GM12874 (cell line): Measurements from ENCODE around the gene NLGN4X.

ENCODE experiments used
- TF ChIP-seq, protein P1 (sequence below): IDR thresholded peaks from 2 replicates; pipeline ENCODE4 v1.5.1; 2011; ENCODE audit warnings: low read depth, mild to moderate bottlenecking, control low read depth, low read length, moderate library complexity; ENCODE audit not compliant: insufficient read depth

NLGN4X gene

DNA sequence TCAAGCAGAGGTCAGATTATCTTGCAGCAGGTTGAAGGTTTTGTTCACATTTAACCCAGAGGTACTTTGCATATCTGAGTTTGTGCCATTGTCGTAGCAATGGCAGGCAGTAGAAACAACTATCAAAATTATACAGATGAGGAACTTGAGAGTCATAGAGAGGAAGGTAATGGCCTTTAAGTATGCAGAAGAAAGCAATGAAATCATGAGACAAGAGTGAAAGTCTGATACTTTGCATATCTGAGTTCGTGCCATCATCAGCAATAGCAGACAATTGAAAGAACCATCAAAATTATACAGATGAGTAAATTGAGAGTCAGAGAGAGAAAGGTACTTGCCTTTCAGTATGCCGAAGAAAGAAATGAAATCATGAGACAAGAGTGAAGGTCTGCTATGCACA lies 154.1 kb downstream of the NLGN4X start:
- TF ChIP-seq, protein P1, sequence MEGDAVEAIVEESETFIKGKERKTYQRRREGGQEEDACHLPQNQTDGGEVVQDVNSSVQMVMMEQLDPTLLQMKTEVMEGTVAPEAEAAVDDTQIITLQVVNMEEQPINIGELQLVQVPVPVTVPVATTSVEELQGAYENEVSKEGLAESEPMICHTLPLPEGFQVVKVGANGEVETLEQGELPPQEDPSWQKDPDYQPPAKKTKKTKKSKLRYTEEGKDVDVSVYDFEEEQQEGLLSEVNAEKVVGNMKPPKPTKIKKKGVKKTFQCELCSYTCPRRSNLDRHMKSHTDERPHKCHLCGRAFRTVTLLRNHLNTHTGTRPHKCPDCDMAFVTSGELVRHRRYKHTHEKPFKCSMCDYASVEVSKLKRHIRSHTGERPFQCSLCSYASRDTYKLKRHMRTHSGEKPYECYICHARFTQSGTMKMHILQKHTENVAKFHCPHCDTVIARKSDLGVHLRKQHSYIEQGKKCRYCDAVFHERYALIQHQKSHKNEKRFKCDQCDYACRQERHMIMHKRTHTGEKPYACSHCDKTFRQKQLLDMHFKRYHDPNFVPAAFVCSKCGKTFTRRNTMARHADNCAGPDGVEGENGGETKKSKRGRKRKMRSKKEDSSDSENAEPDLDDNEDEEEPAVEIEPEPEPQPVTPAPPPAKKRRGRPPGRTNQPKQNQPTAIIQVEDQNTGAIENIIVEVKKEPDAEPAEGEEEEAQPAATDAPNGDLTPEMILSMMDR: no peak

DNA sequence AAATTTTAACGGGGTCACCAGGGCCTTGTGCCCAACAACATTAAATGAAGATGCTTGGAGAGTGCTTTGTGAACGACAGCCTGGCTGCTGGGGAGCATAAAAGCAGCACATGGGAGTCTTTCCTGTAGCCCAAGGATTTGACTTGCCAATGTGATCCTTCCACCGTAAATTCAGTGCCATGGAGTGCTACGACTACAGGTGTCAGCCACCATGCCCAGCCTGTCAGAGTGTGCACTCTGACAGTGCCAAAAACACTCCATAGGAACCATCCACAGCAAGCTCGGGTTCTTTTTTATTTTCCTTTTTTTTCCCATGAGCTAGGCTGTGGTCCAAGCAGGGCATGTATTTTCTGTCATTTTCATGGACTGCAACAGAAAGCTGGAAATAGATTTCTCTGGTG lies 156.9 kb downstream of the NLGN4X start:
- TF ChIP-seq, protein P1: no peak

DNA sequence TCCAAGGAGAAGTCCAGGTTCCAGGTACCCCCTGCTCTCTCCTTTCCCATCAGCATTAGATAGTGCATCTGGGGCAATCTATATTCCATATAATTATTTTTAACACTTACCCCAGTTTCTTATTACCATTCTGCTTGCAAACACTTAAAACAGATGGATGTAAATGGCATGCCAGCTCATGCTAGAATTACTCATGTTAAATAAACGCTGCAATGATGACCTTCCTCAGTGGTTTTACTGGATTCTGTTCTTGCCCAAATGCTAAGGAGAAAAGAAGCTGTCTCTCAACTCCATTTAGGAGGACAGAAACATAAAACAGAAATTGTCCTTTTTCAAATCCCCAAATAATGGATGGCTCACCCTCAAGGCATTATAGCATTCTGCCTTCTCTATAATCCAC lies 161.1 kb downstream of the NLGN4X start:
- TF ChIP-seq, protein P1: no peak

DNA sequence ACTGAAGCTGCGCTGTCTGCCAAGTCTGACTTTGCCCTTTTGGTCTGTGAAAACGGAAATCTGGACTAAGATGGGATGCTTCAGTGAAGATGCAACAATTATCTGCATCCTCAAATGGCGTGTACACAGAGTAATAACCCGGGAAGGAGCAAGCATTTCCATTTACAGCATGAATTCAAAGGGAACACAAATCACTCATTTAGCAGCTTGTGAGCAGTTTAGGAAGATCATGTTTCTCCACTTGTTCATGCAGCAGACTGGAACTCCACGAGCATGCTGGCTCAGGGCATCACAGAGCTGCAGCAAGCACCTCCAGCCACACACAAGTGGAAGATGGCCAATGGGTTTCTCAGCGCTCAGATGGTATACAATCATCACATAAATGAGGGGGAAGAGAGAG lies 175.5 kb downstream of the NLGN4X start:
- TF ChIP-seq, protein P1: no peak

DNA sequence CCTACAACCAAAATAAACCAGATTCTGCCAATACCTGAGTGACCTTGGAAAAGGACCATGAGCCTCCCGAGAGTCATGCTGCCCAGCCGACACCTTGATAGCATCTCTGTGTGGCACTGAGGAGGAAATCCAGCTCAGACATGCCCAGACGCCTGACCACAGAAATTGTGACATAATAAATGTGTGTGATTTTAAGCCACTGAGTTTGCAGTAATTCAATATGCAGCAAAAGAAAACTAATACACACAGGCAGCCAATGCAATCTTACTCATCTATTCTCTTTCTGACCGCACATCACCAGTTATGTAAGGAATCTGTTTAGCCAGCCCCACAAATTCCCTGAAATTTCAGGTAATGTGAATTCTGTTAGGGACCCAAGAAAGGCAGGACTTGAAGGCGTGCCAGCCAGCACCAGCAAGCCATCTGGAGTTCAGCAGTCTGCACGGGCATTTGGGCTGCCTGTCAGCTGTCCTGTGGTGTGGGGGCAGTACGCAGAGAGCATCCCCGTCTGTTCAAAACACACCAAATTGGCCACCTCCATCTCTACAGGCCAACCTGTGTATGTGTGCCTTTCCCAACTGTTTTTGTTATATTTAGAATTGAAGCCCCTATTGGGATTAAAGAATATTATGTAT lies 176.4 kb downstream of the NLGN4X start:
- TF ChIP-seq, protein P1: no peak

DNA sequence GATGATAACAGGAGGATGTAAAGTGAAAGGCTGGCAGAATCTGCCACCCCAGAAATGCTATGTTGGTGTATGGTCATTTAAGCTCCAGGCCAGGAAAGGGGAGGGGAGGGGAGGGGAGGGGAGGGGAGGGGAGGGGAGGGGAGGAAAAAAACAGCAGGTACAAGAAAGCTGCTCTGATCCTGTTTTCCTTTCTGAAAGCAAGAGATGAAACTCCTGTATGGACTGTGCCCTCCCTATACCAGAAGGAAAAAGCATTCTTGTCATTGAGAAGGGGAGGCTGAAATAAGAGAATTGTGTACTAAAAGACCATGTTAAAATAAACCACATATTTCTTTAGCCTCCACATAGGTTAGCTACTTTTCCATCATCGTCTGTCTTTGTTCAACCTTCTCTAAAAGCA lies 179.5 kb downstream of the NLGN4X start:
- TF ChIP-seq, protein P1: no peak

DNA sequence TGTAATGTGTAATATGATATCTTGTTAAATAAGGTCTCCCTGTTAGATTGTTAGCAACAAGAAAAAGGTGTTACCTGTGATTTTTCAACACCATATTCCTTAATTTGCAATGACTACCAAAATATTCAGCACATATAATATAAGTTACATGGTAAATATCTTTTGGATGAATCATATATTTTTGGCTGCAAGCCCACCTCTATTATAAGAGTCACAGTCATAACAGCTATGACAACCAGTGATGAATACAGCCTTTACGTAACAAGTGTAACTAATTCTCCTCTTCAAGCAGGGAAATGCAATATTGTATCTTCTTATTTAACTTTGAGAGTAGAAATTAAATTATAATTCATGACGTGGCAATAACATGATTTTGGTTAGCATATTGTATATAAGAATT lies 187.0 kb downstream of the NLGN4X start:
- TF ChIP-seq, protein P1: no peak
